CD4-positive, alpha-beta T cell treated with Interleukin-6 for 4 hours (primary cell): Measurements from ENCODE around the gene FLCN.
"Not testable (repeated sequence)": the region's sequence is repeated elsewhere in the genome, so short reads cannot be mapped to it uniquely, and the experiment has no call there.

Experiments used
- DNase-seq: peaks from one replicate; pipeline ENCODE4 v3.0.0-alpha.2; 2020; ENCODE audit warnings: mixed read lengths

The FLCN gene

GRCh38 chr17:17206913-17207335, 30.0 kb downstream of the FLCN start:
- no peak for DNase-seq

GRCh38 chr17:17206124-17206912, 30.6 kb downstream of the FLCN start, which contains the start of gene PLD6:
TSS of gene PLD6 (minus strand) at chr17:17206333. CDS start at chr17:17206286, 47 bp downstream.
- DNase-seq, result peak; percentile 91

DNA sequence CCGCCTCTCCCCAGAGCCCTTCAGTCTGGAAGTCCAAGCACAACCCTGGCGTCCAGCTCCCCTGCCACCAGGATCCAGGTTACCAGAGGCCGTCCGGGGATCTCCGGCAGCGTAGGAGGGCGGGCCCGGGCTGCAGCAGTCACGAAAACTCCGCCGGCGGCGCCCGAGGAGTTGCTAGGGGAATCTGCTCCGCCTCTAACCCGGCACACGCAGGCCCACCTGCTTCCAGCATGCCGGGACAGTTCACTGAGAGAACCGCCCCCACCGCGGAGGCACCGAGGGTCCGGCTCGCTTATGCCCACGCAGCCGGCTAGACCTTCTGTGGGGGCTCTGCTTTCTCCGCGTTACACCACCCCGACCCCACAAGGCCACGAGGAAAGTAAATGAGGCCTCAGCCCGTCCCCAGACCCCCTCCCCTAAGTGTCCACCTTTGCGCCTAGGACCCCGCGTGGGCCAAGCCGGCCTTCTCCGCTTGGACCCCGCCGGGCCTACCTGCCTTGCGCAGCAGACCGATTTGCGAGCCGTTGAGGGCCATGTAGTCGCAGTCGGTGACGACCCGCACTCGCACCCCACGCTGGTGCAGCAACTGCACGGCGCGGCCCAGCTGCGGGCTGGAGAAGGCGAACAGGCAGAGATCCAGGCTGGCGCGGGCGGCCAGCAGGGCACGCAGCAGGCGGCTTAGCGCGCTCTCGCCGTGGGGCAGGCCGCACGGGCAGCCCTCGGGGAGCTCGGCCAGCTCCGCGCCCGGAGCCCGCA, 31.4 kb downstream of the FLCN start:
- peak; percentile 72 for DNase-seq

DNA sequence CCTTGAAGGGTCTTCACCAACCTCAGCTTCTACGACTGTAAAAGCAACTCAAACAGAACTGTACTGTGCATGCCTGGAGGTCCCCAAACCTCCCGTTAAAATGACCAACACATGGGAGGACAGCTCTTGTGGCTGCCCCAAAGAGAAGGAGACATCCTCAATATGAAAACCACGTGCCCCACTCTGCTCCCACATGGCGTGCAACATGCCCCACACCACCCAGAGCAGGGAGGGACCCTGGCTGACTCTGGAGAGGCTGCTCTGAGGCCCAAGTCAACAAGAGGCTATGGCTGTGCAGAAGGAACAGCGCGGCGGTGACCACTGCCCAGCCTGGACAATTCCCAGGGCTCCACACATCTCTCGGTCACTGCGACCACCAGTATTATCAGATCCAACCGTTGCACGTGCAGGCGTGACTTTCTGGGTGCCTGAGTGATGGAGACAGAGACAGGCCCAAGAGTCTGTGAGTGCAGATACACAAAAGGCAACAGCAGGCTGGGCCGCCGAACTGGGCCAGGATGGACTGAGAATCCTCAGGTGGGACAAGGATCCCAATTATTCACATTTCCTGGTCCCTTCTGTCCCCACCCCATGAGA, 32.2 kb downstream of the FLCN start:
- DNase-seq, result no peak

- no peak for DNase-seq
These were observed 32.9 kb downstream of the FLCN start for GRCh38 chr17:17204041-17204591.

- no peak for DNase-seq
These were observed 33.7 kb downstream of the FLCN start for GRCh38 chr17:17203173-17203730.

GRCh38 chr17:17201907-17202306, 35.1 kb downstream of the FLCN start:
- DNase-seq, result no peak

GRCh38 chr17:17201271-17201670, 35.7 kb downstream of the FLCN start:
- no peak for DNase-seq

DNA sequence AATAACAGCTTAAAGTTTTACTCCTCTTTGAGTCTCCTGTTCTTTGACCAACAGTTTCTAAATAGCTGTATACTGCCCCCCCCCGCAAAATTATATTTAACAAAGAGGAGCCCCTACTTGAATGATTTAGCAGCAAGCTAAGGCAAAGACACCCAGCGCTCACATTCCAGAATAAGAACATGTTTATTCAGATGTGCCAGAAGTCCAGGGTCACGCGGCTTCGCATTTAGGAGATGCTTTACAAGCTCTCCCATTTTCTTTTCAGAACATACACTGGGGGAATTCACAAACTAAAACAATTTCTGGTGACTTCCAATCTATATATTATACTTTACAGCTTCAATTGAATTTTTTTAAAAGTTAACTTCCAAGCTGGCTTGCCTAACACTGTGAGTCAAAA, 36.1 kb downstream of the FLCN start:
- no peak for DNase-seq

GRCh38 chr17:17200311-17200710, 36.7 kb downstream of the FLCN start:
- DNase-seq, result no peak

- no peak for DNase-seq
These were observed 38.7 kb downstream of the FLCN start for GRCh38 chr17:17198281-17198680.

DNA sequence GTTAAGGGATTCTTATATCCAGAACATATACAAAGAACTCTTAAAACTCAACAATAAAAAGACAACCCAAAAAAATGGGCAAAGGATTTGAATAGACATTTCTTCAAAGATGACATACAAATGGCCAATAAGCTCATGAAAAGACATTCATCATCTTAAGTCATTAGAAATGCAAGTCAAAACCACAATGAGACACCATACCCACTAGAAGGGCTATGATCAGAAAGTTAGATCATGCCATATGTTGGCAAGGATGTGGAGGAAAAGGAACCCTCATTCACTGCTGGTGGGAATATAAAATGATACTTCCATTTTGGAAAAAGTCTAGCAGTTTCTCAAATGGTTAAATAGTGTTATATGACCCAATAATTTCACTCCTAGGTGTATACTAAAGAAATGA, 40.2 kb downstream of the FLCN start:
- no peak for DNase-seq

GRCh38 chr17:17195466-17195865, 41.5 kb downstream of the FLCN start:
- not testable (repeated sequence) for DNase-seq

GRCh38 chr17:17191961-17192381, 45.0 kb downstream of the FLCN start:
- peak; percentile 0 for DNase-seq

DNA sequence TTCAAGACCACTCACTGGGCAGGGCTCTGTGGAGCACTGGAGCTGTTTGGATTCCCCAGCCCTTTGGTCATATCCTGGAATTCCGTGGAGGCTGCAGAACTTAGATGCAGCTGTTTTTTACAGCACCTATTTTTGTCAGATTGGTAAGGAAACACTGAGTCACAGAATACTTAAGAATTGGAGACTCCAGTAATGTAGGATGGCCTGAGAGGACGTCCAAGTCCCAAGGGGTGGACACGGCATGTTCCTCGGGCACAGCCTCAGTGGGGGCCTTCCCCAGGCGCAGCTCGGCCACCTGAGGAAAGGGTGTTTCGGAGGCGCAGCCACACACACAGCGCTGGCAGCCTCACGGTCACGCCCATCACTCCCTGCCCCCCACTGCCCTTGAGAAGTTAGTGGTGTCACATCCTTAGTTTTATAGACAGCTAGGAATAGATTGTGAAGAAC, 45.6 kb downstream of the FLCN start:
- DNase-seq, result peak; percentile 1

GRCh38 chr17:17190188-17190587, 46.8 kb downstream of the FLCN start:
- DNase-seq, result no peak

- DNase-seq, result no peak
These were observed 47.4 kb downstream of the FLCN start for GRCh38 chr17:17189559-17189958.

DNA sequence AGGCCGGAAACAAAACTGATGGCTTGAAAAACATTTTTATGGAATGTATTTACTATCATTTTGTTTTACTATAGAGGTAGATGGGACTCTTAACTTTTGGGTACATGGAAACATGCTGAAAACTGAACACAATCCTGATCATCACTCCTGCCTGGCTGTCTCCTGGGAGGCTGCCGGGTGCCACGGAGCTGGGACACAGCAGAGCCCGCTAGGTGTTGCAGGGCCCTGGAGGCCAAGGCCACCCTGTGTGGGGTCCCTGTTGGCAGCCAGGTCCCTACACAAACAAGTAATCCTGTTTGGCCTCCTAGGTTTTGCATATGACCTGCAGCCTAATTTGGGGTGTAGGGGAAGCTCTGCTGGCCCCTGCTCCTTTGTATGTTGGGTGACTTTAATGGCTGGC, 48.4 kb downstream of the FLCN start:
- no peak for DNase-seq

GRCh38 chr17:17186551-17187505, 50.1 kb downstream of the FLCN start:
- DNase-seq, result no peak

DNA sequence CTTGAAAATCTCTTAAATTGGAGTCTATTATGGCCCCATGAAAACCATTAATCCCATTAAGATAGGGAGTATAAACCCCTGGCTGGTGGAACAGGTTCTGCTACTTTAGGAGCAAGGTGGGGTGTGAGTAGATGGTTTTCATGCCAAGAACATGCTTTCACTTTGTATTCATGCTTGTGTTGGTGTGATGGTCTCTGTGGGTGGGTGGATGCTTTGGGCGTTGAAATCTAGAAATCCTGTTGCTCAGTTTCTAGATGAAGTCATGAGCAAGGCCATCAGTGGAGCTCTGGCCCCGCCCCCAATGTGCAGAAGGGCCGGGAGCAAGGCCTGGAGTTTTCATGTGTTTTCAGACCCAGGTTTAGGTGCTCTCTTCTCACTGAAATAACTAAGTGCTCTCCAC, 50.9 kb downstream of the FLCN start:
- peak; percentile 52 for DNase-seq

GRCh38 chr17:17184985-17185757, 51.8 kb downstream of the FLCN start:
- peak; percentile 48 for DNase-seq
